Embryonic facial prominence (tissue), 1 donor: ENCODE results near the gene MED12.

Experiments
- DNase-seq: peaks from one replicate; pipeline ENCODE4 v3.0.0-alpha.2; 2016; ENCODE audit errors: extremely low spot score

The MED12 gene

DNA sequence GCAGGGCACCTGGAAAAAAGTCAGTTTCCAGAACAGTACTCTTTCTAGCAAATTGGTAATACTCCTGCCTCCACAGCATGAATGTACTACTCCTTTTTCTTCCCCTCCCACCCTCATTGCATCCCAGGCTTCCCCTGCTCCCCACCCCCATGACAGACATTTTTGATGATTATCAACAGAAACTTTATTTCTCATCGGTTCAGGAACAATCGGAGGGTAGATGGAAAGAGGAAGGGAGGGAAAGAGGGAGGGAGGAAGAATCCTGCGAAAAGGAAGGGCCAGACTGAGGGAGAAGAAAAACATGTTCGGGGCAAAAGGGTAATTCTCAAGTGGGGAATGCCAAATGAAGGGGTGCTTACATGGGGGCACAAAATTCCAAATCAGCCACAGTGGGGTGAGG is 11.2 kb upstream of the MED12 start:
- no peak for DNase-seq

DNA sequence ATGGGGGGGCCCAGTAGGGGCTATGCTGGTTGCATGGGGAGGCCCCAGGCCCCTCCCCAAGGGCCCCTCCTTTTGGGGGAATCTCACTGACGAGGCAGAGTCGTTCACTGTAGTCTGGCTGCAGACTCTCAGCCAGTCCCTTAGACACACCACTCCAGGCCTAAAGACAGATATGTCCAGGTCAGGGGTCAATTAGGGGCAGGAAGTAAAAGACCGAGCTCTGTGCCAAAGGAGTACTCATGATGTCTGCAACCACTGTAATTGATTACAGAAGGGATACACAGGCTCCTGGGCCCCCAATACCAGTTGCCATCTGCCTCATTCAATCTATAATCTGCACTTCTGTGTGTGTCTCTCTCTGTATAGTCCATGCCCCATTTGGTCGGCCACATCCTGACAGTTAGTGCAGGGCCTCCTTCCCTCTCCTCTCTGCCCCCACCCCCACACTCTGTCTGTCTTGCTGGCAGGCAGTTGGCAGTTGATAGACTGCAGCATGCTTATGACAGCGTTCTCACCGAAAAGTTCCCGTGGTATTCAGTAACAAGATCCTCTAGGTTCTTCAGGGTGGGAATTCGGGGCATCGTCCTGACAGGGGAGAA is 10.5 kb upstream of the MED12 start:
- DNase-seq: no peak

GRCh38 chrX:71109051-71109450 is 9.3 kb upstream of the MED12 start:
- DNase-seq: no peak

- no peak for DNase-seq
These were observed 7.1 kb upstream of the MED12 start, which contains the start of gene IL2RG for GRCh38 chrX:71111141-71111843. Gene IL2RG (minus strand): TSS chrX:71111577. CDS start chrX:71111539, 38 bp downstream.

DNA sequence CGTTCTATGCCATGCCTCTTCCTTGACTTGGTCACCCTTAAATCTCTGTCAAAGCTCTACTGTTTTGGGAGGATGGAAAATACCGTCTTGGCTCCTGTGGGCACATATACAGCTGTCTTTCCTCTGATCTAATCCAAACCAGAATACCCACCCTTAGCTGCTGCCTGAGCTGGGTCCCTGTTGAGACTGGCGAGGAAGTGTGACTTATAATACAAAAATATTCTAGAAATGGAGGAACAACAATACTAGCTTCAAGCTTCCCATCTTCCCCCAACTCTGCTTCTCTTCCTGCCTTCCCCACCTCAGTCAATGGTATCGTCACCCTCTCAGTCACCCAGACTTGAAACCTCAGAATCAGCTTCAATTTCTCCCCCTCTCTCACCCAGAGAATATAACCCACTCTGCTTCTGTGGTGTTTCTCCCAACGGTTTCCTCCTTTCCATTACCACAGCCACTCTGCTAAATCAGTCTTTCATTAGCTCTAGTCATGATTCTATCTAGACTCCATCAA is 6.4 kb upstream of the MED12 start:
- no peak for DNase-seq

DNA sequence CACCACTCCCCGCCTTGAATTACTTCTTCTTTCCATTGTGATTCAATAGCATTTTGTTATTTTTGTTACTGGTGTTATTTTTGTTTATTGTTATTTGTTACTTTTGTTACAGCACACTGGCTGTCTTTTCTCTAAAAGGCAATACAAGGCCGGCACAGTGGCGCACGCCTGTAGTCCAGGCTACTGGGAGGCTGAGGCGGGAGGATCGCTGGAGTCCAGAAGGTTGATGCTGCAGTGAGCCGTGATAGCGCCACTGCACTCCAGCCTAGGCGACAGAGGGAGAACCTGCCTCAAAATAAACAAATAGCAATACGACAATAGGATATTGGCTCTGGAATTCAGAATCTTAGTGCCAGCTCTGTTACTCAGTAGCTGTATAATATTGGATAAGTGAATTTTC is 1.0 kb upstream of the MED12 start:
- no peak for DNase-seq

- DNase-seq: no peak
These were observed 664 bp downstream of the MED12 start for GRCh38 chrX:71118985-71119535.

DNA sequence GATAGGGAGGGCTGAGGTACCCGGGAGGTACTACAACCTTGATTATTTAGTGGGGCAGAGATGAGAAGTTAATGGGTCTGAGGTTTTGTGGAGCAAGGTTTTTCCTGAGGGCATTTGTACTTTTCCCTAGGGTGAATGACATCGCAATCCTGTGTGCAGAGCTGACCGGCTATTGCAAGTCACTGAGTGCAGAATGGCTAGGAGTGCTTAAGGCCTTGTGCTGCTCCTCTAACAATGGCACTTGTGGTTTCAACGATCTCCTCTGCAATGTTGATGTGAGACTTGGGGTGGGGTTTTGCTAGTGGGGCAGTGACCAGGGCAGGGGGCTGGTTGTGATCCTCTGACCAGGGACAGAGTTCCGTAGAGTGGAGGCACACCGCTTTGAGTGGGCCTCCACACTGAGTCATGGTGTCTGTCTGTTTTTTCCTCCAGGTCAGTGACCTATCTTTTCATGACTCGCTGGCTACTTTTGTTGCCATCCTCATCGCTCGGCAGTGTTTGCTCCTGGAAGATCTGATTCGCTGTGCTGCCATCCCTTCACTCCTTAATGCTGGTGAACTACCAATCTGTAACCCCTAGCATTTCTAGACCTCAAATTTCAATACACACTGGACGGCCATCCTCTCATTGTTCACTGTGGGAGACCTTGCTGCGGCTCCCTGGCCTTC is 9.9 kb downstream of the MED12 start:
- DNase-seq: no peak

DNA sequence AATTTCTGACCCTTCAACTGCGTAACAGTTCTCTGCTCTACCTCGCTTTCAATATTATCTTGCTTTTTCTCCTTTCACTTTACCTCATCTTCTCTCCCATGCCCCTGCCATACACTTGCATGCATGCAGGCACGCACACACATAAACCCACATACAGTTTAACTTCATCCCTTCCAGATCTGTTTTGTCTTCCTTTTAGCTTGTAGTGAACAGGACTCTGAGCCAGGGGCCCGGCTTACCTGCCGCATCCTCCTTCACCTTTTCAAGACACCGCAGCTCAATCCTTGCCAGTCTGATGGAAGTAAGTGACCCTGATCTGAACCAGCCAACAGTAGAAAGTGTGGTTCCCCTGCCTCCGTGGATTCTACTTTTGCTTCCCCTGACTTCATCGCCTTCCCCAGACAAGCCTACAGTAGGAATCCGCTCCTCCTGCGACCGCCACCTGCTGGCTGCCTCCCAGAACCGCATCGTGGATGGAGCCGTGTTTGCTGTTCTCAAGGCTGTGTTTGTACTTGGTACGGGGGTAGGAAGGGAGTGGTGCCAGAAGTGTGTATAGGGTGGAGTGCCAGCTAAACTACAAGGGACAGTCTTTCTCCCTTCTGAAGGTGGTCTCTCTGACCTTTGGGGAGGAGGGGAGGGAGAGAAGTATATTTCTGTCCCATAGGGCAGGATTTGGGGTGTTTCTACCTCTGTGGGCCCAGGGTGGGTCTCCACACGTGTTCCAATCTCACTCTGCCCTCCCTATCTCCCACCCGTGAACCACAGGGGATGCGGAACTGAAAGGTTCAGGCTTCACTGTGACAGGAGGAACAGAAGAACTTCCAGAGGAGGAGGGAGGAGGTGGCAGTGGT is 10.7 kb downstream of the MED12 start:
- no peak for DNase-seq

DNA sequence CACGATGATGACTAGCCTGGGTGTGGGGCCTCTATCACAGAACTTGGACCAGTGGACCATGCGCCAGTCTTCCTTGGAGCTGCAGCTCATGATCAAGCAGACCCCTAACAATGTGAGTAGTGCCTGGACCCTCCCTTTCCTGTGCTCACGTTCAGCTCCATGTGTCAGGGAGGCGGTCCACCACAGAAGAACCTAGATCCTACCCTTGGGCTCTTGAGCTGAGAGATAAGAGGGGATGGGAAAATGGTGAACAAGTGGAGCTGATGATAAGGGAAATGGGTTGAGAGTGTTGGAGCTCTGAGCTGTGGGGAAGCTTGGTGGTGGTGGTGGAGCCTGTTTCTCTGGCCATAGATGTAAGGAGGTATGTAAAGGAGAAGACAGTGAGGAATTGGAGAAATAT is 13.1 kb downstream of the MED12 start:
- no peak for DNase-seq

- no peak for DNase-seq
These were observed 22.0 kb downstream of the MED12 start for GRCh38 chrX:71140440-71140839.

GRCh38 chrX:71143508-71143907 is 25.1 kb downstream of the MED12 start:
- no peak for DNase-seq

DNA sequence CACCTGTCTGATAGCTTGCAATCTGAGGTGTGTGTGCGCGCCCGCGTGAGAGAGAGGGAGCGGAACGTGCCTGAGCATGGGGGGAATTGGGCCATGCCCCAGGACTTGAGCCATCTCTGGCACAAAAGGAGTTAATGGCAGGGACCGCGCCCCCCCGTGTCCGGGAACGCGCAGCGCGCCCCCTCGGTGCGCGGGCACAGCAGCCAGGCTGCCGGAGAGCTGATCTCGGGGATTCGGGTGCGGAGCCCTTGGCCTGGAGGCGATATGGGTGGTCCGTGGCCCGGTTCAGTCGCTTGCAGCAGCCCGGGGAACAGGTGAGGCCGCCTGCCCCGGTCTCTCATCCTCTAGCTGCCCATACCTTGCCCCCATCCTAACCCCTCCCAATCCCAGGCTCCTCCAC is 26.3 kb downstream of the MED12 start, which contains the start of gene NLGN3:
Gene NLGN3, plus strand, starts transcription at position 191 of the 400 bp plus-strand sequence. CDS start 2,909 bp downstream, outside the sequence.
- no peak for DNase-seq

GRCh38 chrX:71147496-71148277 is 29.3 kb downstream of the MED12 start:
- DNase-seq: no peak

- no peak for DNase-seq
These were observed 29.9 kb downstream of the MED12 start for GRCh38 chrX:71148278-71148663.

DNA sequence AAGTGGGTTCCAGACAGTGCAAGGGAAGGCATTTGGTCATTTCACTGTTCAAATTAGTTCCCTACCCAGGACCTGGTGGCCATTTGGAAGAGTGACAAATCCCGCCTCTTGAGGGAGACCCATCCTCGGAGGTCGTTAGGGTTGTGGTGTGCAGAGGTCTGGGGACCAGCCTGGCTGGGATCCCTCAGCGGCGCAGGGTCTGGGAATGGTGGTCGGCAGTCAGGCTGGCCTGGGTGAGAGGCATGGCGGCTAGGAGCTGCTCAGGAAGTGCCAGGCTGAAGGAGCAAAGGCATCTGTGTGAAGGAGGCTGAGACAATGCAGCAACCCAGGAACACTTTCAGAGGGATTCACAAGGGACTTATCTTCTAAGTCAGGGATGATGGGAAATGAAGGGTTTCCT is 33.0 kb downstream of the MED12 start:
- DNase-seq: no peak

GRCh38 chrX:71154196-71154595 is 35.8 kb downstream of the MED12 start:
- no peak for DNase-seq

GRCh38 chrX:71154641-71155040 is 36.2 kb downstream of the MED12 start:
- no peak for DNase-seq

- no peak for DNase-seq
These were observed 40.2 kb downstream of the MED12 start for GRCh38 chrX:71158603-71159002.

DNA sequence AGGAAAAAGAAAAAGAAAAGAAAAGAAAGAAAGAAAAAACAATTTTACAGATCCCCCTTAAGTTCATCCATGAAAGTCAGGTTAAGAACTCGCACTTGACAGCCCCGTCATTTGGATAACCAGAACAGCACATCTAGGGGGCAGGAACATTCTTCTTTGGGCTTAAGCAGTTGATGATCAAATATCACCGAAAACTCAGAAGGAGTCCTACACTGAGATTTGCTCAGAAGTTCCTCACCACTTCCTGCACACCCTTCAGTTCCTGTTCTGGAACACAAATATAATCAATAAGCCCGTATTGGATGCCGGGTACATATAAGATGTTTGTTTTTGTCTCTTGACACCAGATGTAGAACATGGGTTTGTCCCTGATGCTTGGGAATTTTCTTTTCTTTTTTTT is 40.9 kb downstream of the MED12 start:
- no peak for DNase-seq

DNA sequence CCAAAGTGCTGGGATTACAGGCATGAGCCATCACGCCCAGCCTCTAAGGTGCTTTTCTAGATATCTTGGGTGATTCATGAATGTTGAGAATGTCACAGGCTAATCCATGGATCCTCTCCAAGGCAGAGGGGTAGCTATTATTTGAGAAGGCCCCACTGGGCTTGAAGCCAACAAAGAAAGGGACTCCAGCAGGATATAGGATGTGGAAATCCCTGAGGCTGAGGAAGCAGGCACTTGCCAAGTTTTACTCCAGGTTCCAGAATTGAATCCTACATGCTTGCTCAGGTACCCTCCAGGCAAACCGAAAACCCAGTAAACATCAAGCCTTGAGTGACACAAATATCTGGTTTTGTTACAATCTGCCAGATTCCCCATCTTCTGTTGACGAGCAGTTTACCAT is 42.1 kb downstream of the MED12 start:
- DNase-seq: no peak
